ENCODE measurements around the gene XPA. TPM values are rescaled to one million over a fixed set of nuclear protein-coding genes. Genes with fewer than 3 reads are reported as not detected.
A peak's percentile ranks its signal among the peaks of the same experiment; 100 is the strongest.

XPA gene
- total and polyA plus RNA-seq, 2 of the 13 experiments (the other 11 are each of a cell fraction or from before 2014, with no cell fraction given), result 2.3 to 15.2 TPM

GRCh38 chr9:97633859-97634490, 63.2 kb downstream of the XPA start (continued):
- no peak for TF ChIP-seq ETS1 (CRISPR knock-in tag; IDR thresholded peaks at IDR 0.05)
- no peak for TF ChIP-seq MXD1 (CRISPR knock-in tag; IDR thresholded peaks at IDR 0.05)
- no peak for TF ChIP-seq HIVEP1 (CRISPR knock-in tag; IDR thresholded peaks at IDR 0.05)
- no peak; the same call in 1 of the 2 replicates for TF ChIP-seq ZSCAN29 (CRISPR knock-in tag; conservative IDR thresholded peaks at IDR 0.05)
- no peak for TF ChIP-seq IRF9 (CRISPR knock-in tag; IDR thresholded peaks at IDR 0.05; ENCODE audit: borderline replicate concordance)
- TF ChIP-seq ZNF407 (CRISPR knock-in tag; IDR thresholded peaks at IDR 0.05; ENCODE audit: not compliant biosample characterization), result no peak
- TF ChIP-seq EZH2 (conservative IDR thresholded peaks at IDR 0.05; ENCODE audit: low read depth, low read length), result no peak
- no peak for TF ChIP-seq GABPA (IDR thresholded peaks at IDR 0.05; ENCODE audit: low read depth, low read length)
- 0 out of 2 replicates have a peak, but pooled peaks have one; percentile 23 for TF ChIP-seq GABPA (CRISPR knock-in tag; IDR thresholded peaks at IDR 0.05; ENCODE audit: low read depth)
- TF ChIP-seq MIER3 (CRISPR knock-in tag; IDR thresholded peaks at IDR 0.05; ENCODE audit: borderline replicate concordance), result no peak
- TF ChIP-seq ZNF235 (CRISPR knock-in tag; IDR thresholded peaks at IDR 0.05; ENCODE audit: borderline replicate concordance), result 0 out of 2 replicates have a peak, but pooled peaks have one; percentile 80
- peak in 1 of 2 experiments; percentile 57; a peak in 1 of 4 replicates for TF ChIP-seq KLF16 (CRISPR knock-in tag; IDR thresholded peaks at IDR 0.05)
- no peak for TF ChIP-seq HNRNPUL1 (IDR thresholded peaks at IDR 0.05; ENCODE audit: low read depth, low read length)
- peak; percentile 54 for TF ChIP-seq IKZF4 (CRISPR knock-in tag; IDR thresholded peaks at IDR 0.05; ENCODE audit: borderline replicate concordance, low read depth, not compliant biosample characterization)
- TF ChIP-seq RNF2 (conservative IDR thresholded peaks at IDR 0.05; ENCODE audit: low read depth), result no peak
- no peak for TF ChIP-seq ZNF724P (CRISPR knock-in tag; IDR thresholded peaks at IDR 0.05; ENCODE audit: borderline replicate concordance)
- TF ChIP-seq ATF1 (CRISPR knock-in tag; IDR thresholded peaks at IDR 0.05), result no peak
- no peak for TF ChIP-seq SIX4 (CRISPR knock-in tag; IDR thresholded peaks at IDR 0.05)
- no peak for TF ChIP-seq TMF1 (CRISPR knock-in tag; IDR thresholded peaks at IDR 0.05; ENCODE audit: low read depth)
- TF ChIP-seq ZNF768 (CRISPR knock-in tag; IDR thresholded peaks at IDR 0.05), result peak; percentile 67

All from HepG2 (cell line).